Measurements from ENCODE around the gene HES6. TPM values are rescaled to one million over a fixed set of nuclear protein-coding genes. Genes with fewer than 3 reads are reported as not detected.

Gene HES6
- total and polyA plus RNA-seq, 10 of the 15 experiments (the other 5 are each of a cell fraction or from before 2014, with no cell fraction given): 0.11 to 1.7 (median 0.83) TPM

GRCh38 chr2:238220274-238220891, 19.5 kb downstream of the HES6 start (continued):
- TF ChIP-seq CEBPB (IDR thresholded peaks at IDR 0.05; ENCODE audit: borderline replicate concordance in 1 of 2, low read depth in 2 of 2, low read length in 2 of 2) (no peak), RBBP5 (conservative IDR thresholded peaks at IDR 0.05) (no peak)

- BruUV-seq (replicated peaks): no TSS peak
- ChIA-PET RAD21 (ENCODE audit: unreplicated experiment) (no interaction called here), SMC1A (ENCODE audit: uncharacterized antibody, unreplicated experiment) (interaction anchor here (1.3 kb wide), 1 partner anchor 10 kb away, joined by 6 read pairs; no protein-coding TSS in a partner anchor), POLR2A (no interaction called here), CTCF (interaction anchor here (1.1 kb wide), 1 partner anchor 46 kb away, joined by 5 read pairs; no protein-coding TSS in a partner anchor)
- H3K36me3 ChIP-seq (ENCODE audit: control insufficient read depth in 2 of 2, insufficient read depth in 2 of 2, low read length in 1 of 2): no peaks in the 10 kb centered on the region
- DNase-seq (ENCODE audit: low read depth, low spot score) (no peak), ATAC-seq (no peak), FAIRE-seq (no peak)
- intact Hi-C loops (cut with micrococcal nuclease; ENCODE audit: unreplicated experiment): no loop called here
- no peak overlapping the region for H2AFZ ChIP-seq (ENCODE audit: control insufficient read depth, low read depth, low read length)
- H3K4me1 ChIP-seq (ENCODE audit: control insufficient read depth, insufficient read depth, low read length): no peaks in the 10 kb centered on the region
- H3K4me3 ChIP-seq: no peak overlapping the region
- no peak overlapping the region for H3K4me2 ChIP-seq (ENCODE audit: control insufficient read depth, insufficient read depth)
- H4K20me1 ChIP-seq (ENCODE audit: control insufficient read depth, insufficient read depth): no peaks in the 10 kb centered on the region
- H3K9me3 ChIP-seq (replicated peaks; ENCODE audit: control insufficient read depth, insufficient read depth, low read length): no peaks in the 10 kb centered on the region
- H3K9ac ChIP-seq (ENCODE audit: control insufficient read depth, insufficient read depth, low read length): no peak overlapping the region
- 0 out of 4 replicates have a peak, but pooled peaks cover 0 to 1% of the 10 kb centered on the region in 2 experiments for H3K27me3 ChIP-seq (replicated peaks in 1 of 2; ENCODE audit: control insufficient read depth in 2 of 2, insufficient read depth in 2 of 2, low read length in 1 of 2)
- no peaks in the 10 kb centered on the region for H3K79me2 ChIP-seq (ENCODE audit: control insufficient read depth, insufficient read depth, low read length)
- TF ChIP-seq TCF7 (IDR thresholded peaks at IDR 0.05; ENCODE audit: borderline replicate concordance): no peak
- no peak for TF ChIP-seq POLR2AphosphoS2 (IDR thresholded peaks at IDR 0.05; ENCODE audit: low read depth, low read length)
- no peak for TF ChIP-seq FOS (IDR thresholded peaks at IDR 0.05; ENCODE audit: borderline replicate concordance, extremely low read depth, insufficient read length)
- no peak for TF ChIP-seq CHD2 (IDR thresholded peaks at IDR 0.05; ENCODE audit: borderline replicate concordance, low read depth, low read length)
- no peak for TF ChIP-seq ZSCAN29 (IDR thresholded peaks at IDR 0.05)
- no peak for TF ChIP-seq EED (IDR thresholded peaks at IDR 0.05; ENCODE audit: low read depth)
- H3K27ac ChIP-seq (ENCODE audit: control insufficient read depth, insufficient read depth): no peak overlapping the region
- in situ Hi-C loops (cut with MboI): no loop called here
- 63% methylated on average over 2 of the region's 2 CpGs for WGBS (ENCODE audit: insufficient coverage, insufficient replicate concordance, low lambda C conversion rate, missing lambda C conversion rate)
Measured at GRCh38 chr2:238216651-238217184, 23.1 kb downstream of the HES6 start.

All from GM12878 (cell line).